Neural crest cell (in vitro differentiated cells): ENCODE data around the gene NDUFB2. TPM values are rescaled to one million over a fixed set of nuclear protein-coding genes. Genes with fewer than 3 reads are reported as not detected.

Experiments
- DNase-seq: peaks from one replicate; pipeline ENCODE4 v3.0.0; 2021; ENCODE audit warnings: low read depth, mixed read lengths, low spot score
- H3K27ac Mint-ChIP-seq: one replicate; pipeline ENCODE4 v1.8.0; 2021; ENCODE audit warnings: mild to moderate bottlenecking, mixed read lengths; ENCODE audit not compliant: unreplicated experiment
- H3K27me3 Mint-ChIP-seq: 2 replicates; pipeline ENCODE4 v1.8.0; 2021; ENCODE audit warnings: low read depth, mild to moderate bottlenecking, mixed read lengths
- H3K36me3 Mint-ChIP-seq: 2 replicates; pipeline ENCODE4 v1.8.0; 2021; ENCODE audit warnings: low read depth, mild to moderate bottlenecking, mixed read lengths
- H3K4me1 Mint-ChIP-seq: 2 replicates; pipeline ENCODE4 v1.8.0; 2021; ENCODE audit warnings: mixed read lengths
- H3K4me3 Mint-ChIP-seq: one replicate; pipeline ENCODE4 v1.8.0; 2021; ENCODE audit warnings: mild to moderate bottlenecking, mixed read lengths
- H3K9me3 Mint-ChIP-seq: 2 replicates; pipeline ENCODE4 v1.8.0; 2021; ENCODE audit warnings: mixed read lengths
- CTCF ChIP-seq: fragments of 200-600 bp; sonication (generic); conservative IDR thresholded peaks from 2 replicates; pipeline ENCODE4 v1.5.0; 2021; ENCODE audit warnings: antibody characterized with exemption, mild to moderate bottlenecking
- total RNA-seq: library from RNA; stranded (reverse); gene quantifications from 2 replicates; pipeline ENCODE4 v1.2.1, GENCODE V29; 2021

NDUFB2 gene
- total RNA-seq, 1 donor from 2014 or later: 195 TPM

DNA sequence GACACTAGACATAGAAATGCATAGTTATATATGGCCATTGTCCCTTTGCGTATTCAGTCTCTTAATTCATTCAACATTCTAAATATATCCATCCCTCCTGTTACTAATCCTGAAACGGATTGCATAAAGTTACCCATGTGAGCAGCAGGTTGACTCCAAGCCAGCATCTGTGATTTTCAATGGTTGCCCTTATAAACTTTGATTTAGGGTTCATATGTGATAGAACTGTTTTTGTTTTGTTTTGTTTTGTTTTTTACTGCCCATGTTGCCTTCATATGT lies 42.5 kb upstream of the NDUFB2 start:
- TF ChIP-seq CTCF: no peak

DNA sequence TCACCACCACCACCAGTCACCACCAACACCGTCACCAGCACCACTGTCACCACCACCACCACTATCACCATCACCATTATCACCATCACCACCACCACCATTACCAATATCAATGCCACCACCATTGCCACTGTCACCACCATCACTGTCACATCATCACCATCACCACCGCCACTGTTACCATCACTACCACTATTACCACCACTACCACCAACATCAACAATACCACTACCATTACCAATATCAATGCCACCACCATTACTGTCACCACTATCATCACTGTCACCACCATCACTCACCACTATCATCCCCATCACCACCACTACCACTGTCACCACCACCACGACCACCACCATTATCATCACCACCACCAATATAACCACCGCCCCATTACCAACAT lies 41.8 kb upstream of the NDUFB2 start:
- Mint-ChIP-seq H3K36me3 (no peaks in the 10 kb centered on the region), H3K27ac (no peak overlapping the region), H3K4me1 (peaks cover 7% of the 10 kb centered on the region), H3K4me3 (no peak overlapping the region), H3K27me3 (no peaks in the 10 kb centered on the region), H3K9me3 (no peaks in the 10 kb centered on the region)
- no peak for DNase-seq
- TF ChIP-seq CTCF: no peak

More for the DNA sequence above, 42.5 kb upstream of the NDUFB2 start:
- Mint-ChIP-seq H3K27ac (no peak overlapping the region), H3K27me3 (no peaks in the 10 kb centered on the region), H3K9me3 (no peaks in the 10 kb centered on the region), H3K36me3 (no peaks in the 10 kb centered on the region), H3K4me1 (peaks cover 7% of the 10 kb centered on the region), H3K4me3 (no peak overlapping the region)
- no peak for DNase-seq

GRCh38 chr7:140655511-140656408 lies 40.7 kb upstream of the NDUFB2 start:
- Mint-ChIP-seq H3K36me3 (no peaks in the 10 kb centered on the region), H3K27me3 (no peaks in the 10 kb centered on the region), H3K4me1 (peaks cover 4% of the 10 kb centered on the region), H3K27ac (no peak overlapping the region), H3K9me3 (no peaks in the 10 kb centered on the region), H3K4me3 (no peak overlapping the region)
- no peak for TF ChIP-seq CTCF
- DNase-seq: no peak

DNA sequence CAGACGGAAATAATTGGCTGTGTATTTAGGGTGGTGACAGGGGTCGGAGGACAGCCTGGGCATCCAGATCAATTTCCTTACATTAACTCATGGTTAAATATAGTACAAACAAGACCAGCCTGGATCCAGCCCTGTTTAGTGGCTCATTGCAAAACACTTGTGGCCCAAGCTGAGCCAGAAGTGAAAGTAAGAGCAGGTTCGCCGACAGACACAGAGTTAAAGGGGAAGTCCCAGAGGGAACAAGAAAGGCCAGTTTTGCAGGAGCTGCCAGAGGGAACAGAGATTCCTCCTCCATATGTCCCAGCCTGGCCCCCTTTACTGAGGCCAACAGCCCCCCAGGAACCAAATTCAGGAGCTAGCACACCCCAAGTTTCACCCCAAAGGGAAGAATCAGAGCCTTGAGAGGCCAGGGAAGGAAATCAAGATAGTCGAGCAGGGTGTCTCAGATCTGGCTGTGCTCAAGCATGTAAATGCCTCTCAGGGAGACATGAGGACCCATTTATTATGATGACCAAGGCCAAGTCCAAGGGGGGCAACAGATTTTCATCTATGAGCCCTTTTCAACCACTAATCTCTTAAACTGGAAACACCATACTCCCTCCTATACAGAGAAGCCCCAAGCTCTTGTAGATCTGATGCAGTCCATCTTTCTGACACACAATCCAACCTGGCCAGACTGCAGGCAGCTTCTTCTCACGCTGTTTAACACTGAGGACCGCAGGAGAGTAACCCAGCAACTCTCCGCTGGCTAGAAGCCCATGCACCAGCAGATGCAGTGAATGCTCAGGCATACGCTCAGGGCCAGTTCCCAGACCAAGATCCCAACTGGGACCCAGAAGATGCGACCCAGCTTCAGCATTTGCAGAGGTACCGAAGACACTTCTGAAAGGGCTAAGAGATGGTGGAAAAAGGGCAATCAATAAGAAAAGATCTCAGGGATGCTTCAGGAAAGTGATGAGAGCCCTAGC lies 39.7 kb upstream of the NDUFB2 start:
- H3K36me3 Mint-ChIP-seq: no peaks in the 10 kb centered on the region
- H3K27me3 Mint-ChIP-seq: no peaks in the 10 kb centered on the region
- H3K27ac Mint-ChIP-seq: no peak overlapping the region
- peaks cover 4% of the 10 kb centered on the region for H3K4me1 Mint-ChIP-seq
- no peaks in the 10 kb centered on the region for H3K9me3 Mint-ChIP-seq
- DNase-seq: no peak
- no peak overlapping the region for H3K4me3 Mint-ChIP-seq
- TF ChIP-seq CTCF: no peak

- H3K27me3 Mint-ChIP-seq: no peaks in the 10 kb centered on the region
- peaks cover 4% of the 10 kb centered on the region for H3K4me1 Mint-ChIP-seq
- DNase-seq: no peak
- no peak for TF ChIP-seq CTCF
- no peaks in the 10 kb centered on the region for H3K9me3 Mint-ChIP-seq
- H3K4me3 Mint-ChIP-seq: no peak overlapping the region
- no peaks in the 10 kb centered on the region for H3K36me3 Mint-ChIP-seq
- no peak overlapping the region for H3K27ac Mint-ChIP-seq
These were observed 38.6 kb upstream of the NDUFB2 start for GRCh38 chr7:140657891-140658290.
